Measurements from ENCODE around the gene AP5Z1.

AP5Z1 gene

DNA sequence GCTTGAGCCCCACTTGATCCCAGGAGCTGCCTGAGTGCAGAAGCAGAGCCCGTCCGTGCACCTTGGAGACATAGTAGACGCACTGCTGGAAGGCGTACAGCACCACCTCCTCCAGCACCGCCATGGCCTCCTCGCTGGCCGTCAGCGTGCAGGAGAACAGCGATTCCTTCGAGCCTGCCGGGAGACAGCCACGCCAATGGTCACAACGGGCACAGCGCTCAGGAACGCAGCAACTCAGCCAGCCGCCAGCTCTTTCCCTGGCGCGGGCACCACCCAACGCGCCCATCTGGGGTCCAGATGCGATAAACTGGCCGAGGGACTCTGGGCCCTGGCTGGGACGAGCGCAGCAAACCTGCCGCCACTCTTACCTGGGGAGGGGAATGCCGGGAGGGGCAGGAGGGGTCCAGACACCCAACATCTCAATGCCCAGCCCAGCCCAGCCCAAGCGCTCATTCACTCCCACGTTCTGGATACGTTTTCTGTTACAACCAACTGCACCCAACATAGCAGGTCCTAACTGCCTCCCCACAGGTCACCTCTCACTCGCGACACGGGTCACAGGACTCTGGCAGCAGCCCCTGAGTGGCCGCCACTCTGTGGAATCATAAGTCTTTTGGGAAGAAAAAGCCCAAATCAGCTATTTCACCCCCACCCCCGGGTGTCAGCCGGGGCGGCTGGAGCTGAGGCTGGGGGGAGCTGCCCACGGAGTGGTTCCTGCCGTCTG lies 41.9 kb downstream of the AP5Z1 start:
- no peak for DNase-seq (ENCODE audit: low read depth, low spot score)
- no peak overlapping the region for H3K27ac ChIP-seq

DNA sequence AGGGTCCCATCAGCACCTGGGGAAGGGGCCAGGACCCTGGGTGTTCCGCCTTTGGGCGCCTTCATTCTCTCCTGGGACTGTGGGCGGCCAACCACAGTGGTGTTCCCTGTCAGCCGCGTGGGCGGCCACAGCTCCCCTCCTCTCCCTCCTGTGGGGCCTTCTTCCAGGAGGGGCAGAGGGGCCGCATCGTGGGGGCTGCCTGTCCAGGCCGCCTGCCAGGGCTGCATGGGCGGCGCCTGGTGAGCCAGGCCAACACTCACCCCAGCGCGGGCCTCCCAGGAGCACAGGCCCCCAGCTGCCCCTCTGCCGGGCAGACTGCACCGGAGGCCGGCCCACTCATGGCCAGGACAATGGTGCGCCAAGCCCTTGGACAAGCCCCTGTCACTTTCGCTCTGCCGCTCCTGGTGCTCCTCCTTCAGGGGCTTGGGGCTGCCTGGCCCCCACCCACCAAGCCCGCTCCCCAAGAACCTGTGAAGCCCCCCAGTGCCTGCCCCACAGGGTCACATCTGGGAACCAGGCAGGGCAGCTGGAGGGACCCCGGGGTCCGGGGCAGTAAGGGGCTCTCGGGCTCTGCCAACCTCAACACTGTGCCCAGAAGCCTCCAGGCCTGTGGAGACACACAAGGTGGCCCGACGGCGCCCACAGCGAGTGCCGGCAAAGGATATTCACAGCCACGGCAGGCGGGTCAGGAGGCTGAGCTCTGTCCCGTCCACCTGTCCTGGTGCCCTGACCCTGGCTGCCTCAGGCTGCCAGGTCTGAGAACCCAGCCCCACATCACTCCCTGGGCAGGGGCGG lies 42.8 kb downstream of the AP5Z1 start:
- DNase-seq (ENCODE audit: low read depth, low spot score): no peak
- no peak overlapping the region for H3K27ac ChIP-seq

DNA sequence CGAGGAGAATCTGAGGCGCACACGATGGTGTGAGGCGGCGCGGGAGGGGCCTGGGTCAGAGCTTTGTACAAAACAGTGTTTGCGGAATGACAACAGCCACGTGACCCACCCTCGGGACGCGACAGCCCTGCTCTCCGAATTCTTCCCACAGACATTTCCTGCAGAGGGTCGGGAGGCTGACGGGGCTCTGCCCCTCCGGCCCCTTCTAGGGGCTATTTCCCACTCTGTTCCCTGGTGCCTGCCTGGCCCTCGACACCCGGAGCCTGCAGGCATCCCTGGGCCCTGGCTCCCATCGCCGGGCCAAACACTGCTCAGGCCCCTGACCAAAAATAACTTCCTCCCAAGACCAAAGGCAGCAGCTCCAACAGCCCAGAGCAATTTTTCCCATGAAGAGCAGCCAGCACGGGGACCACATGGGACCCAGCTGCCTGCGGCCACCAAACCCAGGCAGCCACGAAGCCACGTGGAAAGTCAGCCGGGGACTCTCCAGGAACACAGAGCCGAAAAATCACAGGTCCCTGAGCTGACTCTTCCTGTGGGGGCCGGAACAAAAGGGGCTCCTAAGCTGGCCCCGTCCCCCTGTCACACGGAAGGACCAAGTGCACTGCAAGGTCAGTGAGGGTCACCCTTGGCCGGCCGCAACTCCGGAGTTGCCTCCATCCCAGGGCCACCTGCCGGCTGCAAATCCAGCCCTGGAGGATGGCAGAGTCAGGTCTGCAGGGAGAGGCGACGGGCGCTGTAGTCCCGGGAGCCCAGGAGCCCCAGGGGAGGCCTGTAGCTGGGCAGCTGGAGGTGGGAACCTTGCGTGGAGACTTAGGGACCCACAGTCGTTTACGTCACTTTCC lies 44.4 kb downstream of the AP5Z1 start:
- H3K27ac ChIP-seq: no peak overlapping the region
- DNase-seq (ENCODE audit: low read depth, low spot score): no peak

DNA sequence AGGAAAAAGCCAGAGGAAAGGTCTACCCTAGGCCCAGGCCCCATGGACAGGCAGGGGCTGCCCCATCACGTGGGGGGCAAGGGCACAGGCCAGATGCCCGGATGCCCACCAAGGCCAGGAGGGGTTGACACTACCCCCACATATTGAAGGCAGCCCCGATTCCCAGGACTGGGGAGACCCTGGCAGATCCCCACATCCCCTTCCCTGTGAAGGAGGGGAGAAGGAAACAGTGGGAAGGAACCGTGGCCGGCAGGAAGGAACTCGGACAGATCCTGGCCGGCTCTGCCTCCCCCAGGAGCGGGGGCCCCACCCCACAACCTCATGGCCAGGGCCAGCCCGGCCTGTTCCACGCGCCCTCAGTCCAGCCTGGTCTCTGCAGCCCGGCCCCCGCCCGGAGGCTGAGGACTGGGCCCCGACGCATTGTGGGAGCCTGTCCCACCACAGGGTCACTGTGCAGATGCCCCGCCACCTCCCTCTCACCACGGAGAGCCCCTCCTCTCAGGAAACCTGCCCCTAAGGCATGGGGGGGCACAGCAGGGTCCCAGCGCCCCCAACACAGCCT lies 45.1 kb downstream of the AP5Z1 start:
- no peak overlapping the region for H3K27ac ChIP-seq
- DNase-seq (ENCODE audit: low read depth, low spot score): no peak

DNA sequence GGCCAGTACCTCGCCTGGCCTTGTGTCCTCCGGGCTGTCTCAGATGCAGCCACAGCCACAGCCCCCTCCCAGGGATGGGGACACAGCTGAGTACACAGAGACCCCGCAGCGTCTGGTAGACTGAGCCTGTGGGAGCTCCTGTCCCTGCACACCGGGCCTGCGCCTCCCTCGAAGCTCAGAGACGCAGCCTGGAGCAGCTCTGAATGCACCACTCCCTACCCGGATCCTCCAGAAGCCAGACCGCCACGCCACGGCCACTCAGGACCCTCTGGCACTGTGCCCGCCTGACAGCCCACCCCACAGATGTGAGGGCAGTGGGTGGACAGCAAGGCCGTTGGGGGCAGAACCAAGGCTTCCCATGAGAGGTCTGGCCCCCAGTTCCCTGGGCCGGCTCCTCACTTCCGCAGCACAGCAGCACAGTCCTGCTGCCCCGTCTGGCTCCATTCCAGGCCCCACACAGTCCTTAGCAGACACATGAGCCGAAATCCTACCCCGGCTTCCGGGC lies 45.6 kb downstream of the AP5Z1 start:
- no peak overlapping the region for H3K27ac ChIP-seq
- DNase-seq (ENCODE audit: low read depth, low spot score): no peak

DNA sequence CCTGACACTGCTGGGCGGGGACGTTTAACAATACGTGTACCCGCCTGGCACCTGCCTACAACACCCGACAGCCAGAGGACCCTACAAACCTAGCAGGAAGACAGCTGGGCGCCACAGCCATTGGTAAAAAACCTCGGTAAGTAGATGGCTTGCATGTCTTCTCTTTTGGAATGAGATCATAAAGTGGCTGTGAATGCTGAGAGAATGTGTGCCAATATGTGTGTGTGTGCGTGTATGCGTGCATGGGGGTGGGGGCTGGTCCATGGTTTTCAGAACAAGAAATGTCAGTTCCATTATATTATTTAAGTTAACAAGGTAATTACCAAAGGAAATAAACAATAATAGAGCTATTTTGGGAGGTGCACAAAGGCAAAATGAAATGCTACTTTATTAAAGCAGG lies 47.3 kb downstream of the AP5Z1 start:
- DNase-seq (ENCODE audit: low read depth, low spot score): no peak
- H3K27ac ChIP-seq: no peak overlapping the region

DNA sequence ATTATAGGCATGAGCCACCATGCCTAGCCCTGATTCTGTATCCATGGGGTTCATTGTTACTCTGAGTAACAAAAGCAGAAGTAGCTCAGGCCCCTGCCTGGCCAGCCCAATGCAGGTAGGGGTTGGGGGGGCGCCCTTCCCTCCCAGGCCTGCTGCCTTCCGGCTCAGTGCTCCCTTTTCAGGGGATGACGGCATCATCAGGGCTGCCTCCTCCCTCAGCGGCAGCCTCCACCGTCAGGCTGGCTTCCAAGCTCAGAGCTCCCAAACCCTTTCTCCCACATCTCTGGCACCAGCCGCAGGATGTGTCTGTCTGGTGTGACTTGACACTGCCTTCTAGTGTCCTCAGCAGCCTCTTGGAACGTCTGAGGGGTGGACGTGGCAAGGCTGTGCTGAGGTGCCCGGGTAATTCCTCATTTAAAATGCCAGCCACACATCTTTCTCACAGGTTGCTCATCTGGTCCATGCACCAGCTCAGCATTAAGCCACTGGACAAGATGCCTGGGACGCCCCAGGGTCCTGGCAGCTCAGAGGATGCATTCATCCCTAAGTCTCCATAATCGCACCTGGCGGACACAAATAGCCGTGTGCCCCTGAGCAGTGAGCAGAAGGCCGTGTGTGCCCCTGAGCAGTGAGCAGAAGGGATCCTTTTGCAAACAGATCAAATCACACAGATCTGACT lies 48.2 kb downstream of the AP5Z1 start:
- no peak overlapping the region for H3K27ac ChIP-seq
- DNase-seq (ENCODE audit: low read depth, low spot score): no peak

DNA sequence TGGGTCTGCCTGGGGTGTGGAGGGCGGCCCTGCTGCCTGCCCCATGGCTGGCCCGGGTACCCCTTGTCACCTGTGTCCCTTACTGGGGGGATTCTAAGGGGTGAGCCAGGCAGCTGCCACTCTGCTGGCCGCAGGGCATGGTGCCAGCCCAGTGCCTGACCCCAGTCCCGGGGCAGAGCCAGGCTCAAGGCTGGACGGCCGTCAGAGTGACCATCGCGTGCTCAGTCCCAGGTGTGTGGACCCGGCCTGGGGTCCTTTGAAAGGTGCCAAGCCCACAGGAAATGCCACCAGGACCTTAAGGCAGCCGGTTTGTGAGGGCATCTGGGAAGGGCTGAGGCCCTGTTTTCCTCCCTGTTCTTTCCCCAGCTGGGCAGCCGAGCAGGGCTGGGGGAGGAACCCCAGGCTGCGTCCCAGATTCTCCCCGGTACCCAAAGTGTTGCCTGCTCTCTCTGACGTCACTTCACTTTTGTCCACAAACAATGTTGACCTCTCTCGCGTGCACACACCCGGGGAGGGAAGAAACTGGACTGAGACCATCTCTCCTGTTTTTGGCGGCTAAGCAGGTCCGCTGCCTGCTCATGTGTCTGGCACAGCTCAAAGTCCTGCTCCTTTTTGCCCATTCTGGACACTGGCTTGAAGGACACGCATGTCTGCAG lies 48.8 kb downstream of the AP5Z1 start:
- no peak overlapping the region for H3K27ac ChIP-seq
- no peak for DNase-seq (ENCODE audit: low read depth, low spot score)

DNA sequence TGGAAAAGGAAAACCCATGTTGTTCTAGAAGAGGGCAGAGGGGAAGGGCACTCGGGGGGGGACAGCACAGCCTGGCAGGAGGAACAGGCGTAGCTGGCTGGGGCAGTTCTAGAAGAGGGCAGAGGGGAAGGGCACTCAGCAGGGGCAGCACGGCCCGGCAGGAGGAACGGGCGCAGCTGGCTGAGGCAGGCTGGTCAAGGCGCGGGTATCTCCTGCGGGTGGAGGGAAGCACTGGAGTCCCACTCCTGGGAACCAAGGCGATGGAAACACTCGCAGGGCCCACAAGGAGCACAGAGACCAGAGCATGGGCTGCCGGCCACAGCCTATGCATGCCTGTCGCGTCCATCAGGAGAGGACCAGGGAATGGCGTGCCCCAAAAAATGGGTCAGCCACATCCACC lies 49.7 kb downstream of the AP5Z1 start:
- DNase-seq (ENCODE audit: low read depth, low spot score): no peak
- no peak overlapping the region for H3K27ac ChIP-seq

DNA sequence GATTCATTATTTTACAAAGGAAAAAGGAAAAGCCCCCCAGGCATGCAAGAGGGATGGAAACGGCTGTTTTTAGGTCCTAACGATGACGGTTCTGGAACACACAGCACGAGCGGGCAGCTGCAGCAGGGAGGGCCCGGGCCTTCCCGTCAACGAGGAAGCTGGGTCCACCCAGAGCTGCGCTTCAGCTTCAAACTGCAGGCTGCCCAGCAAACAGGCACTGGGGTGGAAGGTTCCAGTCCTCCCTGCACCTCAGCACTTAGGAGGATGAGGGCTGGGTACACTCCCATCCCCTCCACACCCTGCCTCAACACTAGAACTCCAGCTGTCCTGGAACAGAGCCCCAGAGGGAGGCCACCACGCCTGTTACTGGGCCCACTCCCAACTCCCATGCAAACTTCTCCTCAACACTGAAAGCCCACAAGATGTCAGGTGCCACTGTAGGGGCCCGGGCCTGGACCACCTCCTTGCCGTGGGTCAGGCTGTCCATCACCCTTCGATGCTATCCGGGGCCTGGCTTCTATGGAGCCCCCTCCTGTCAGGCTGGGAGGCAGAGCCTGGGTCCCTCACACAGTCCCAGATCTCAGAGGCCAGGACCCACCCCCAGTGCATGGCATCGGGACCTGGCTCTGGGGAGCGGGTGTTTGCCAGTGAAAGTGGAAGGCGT lies 53.4 kb downstream of the AP5Z1 start:
- H3K27ac ChIP-seq: no peak overlapping the region
- no peak for DNase-seq (ENCODE audit: low read depth, low spot score)

DNA sequence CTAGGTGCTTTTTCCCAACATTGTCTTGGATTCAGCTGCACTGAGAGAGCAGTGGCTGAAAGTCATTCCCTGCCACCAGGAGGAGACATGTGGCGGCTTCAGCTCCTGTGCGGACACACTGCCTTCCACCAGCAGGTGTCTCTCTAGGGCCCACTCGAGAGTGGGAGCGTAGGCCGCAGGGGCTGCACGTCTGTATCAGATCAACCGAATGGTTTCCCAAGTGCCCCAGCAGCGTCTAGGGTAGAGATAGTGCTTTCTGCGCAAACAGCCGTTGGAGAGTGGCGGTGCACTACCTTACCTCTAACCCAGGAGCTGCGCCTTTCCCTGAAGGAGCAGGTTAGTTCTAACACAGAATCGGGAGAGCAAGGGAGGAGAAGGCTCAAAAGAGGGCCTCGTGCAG lies 54.8 kb downstream of the AP5Z1 start:
- no peak for DNase-seq (ENCODE audit: low read depth, low spot score)
- H3K27ac ChIP-seq: no peak overlapping the region

DNA sequence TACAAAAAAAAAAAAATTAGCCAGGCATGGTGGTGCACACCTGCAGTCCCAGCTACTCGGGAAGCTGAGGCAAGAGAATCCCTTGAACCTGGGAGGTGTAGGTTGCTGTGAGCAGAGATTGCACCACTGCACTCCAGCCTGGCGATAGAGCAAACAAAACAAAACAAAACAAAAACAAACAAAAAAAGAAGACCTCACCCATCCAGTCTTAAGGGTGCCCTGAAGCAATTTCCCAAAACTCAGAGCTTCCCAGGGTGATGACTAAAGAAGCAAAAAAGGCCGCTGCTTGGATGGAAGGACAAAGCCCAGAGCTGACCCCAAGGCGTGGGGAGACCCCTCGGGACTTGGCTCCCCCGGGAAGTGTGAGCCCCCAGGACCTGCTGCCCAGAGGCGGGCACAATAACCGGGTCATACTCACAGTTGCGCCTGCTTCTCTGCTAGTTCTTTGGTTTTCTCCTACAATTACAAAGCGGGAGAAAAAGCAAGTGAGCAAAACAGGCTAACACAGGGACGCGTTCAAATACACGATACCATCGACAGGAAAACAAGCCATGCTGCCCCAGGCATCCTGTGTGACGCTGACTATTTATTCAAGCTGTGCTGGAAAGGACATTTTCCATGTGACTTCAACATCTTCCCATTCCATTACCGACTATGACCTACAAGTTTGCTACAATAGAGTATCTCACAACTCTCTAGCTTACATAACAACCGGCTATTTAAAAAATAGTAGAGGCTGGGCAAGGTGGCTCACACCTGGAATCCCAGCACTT lies 56.5 kb downstream of the AP5Z1 start:
- H3K27ac ChIP-seq: no peak overlapping the region
- no peak for DNase-seq (ENCODE audit: low read depth, low spot score)

DNA sequence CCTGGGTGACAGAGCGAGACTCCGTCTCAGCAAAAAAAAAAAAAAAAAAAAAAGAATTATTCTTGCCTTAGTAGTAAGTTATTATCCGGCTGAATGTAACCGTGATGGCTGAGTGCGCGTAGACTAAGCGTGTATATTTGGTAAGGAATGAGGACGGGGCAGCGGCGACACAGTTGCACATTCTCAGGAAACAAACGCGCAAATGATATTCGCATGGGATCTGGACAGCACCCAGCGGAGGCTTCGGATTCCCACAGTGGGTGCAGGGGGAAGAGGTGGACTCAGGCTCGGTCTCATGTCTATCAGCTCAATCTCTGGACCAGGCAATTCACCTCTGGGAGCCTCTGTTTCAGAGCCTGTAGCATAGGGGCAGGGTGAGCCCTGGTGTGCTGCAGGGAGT lies 57.3 kb downstream of the AP5Z1 start:
- no peak overlapping the region for H3K27ac ChIP-seq
- no peak for DNase-seq (ENCODE audit: low read depth, low spot score)

DNA sequence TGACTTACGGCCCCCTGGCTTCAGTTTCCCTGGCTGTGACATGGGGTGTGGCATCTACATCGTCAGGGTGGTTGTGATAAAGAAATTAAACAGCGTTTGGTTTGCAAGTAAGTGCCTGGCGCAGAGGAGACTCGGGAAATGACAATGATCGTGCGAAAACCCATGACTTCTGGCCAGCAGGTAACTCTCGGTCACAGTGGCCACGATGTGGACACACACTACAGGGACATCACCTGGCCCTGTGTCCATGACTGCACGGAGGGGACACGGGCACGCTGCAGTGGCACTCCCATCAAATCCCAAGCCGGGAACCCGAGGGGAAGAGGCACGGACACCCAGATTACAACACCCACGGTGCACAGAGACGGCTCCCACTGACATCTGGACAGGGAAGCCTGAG lies 57.8 kb downstream of the AP5Z1 start:
- H3K27ac ChIP-seq: no peak overlapping the region
- no peak for DNase-seq (ENCODE audit: low read depth, low spot score)

DNA sequence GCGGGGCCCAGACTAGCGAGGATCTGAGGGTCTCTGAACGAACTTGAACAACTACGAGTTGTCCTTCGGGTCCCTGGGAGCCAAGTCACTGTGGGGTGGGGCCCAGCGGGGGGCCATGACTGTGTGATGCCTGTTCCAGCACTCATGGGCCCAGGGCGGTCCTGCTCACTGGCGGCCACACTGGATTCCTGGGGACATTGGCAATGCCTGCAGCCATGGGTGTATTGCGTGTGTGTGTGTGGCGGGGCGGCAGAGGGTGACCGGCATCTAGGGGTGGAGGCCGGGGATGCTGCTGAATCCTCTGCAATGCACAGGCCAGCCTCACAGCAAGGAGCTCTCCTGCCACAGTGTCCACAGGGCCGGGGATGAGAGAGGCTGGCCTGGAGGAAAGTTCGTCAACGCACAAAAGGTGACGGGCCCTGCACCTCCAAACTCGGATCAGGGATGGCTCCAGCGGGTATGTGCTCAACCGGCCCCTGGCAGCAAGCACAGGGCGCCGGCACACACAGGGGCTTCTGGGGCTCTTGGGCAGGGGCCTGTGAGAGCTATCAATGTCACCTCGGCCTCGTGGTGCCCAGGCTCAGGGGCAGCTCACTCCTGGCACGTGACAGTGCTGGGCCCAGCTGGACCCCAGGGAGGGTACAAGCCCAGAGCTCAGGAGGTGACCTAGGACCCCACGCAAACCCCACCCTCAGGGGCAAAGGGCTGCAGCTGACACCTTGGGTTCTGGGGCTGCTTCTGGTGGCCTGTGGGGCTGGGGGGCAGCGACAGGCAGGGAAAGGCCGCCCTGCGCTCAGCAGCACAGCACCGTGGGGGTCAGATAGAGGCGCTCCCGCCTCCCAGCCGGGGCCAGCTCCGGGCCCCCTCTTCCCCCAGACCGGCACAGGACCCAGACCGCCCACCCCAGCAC lies 58.5 kb downstream of the AP5Z1 start:
- no peak overlapping the region for H3K27ac ChIP-seq
- no peak for DNase-seq (ENCODE audit: low read depth, low spot score)

DNA sequence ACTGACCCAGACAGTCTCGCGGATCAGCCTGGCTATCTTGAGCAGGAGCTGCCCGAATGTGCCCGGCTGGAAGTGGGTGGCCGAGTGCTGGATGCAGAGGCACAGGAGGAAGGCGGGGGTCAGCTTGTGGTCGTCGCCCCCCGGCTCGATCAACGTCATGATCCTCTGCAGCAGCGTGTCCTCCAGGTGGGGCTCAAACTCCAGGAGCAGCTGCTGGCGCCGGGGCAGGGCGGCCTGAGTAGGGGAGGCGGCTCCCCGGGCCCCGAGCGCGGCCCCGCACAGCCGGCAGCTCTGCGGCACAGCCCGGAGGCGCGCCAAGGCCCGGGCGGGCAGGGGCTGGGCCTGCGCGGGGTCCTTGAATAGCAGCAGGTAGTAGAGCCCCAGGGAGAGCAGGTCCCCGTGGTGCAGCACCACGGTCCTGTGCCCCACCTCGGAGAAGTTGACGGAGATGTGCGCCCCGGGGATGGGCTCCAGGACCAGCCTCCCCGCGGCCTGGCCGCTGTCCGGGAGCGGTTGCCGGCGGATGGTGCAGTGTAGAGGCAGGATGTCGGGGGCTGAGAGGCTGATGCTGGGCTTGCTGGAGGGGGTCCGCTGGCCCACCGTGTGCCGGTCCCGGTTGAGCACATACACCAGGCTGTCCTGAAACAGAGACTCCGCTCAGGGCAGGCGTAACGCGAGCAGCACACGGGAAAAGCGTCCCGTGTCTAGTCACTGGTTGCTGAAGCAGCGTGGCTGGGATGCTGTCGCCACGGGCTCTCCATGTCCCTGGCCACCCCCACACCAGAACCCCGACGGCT lies 59.4 kb downstream of the AP5Z1 start:
- no peak for DNase-seq (ENCODE audit: low read depth, low spot score)
- no peak overlapping the region for H3K27ac ChIP-seq

Data from epithelial cell of prostate (primary cell).